H1 (cell line): ENCODE data around the gene EOGT.
A peak's percentile ranks its signal among the peaks of the same experiment; 100 is the strongest.

Experiments used
- ASH2L ChIP-seq: fragments of 200-600, 300-600 bp; sonication (generic); IDR thresholded peaks from one replicate; pipeline ENCODE4 v1.7.1; 2017; ENCODE audit warnings: low read length
- CEBPB ChIP-seq: IDR thresholded peaks from 2 replicates; pipeline ENCODE4 v1.6.1; 2012; ENCODE audit warnings: low read depth, low read length
- POLR2A ChIP-seq, 2 experiments: IDR thresholded peaks; 1 replicate in 1 of 2; 2 replicates in 1 of 2; pipeline ENCODE4 v1.6.1; 2011; ENCODE audit warnings: low read depth in 2 of 2, low read length in 2 of 2, mild to moderate bottlenecking in 2 of 2; ENCODE audit errors: control extremely low read depth in 1 of 2
- POLR2AphosphoS5 ChIP-seq: IDR thresholded peaks from 2 replicates; pipeline ENCODE4 v1.6.1; 2011; ENCODE audit warnings: low read depth, low read length
- SIX5 ChIP-seq: IDR thresholded peaks from 2 replicates; pipeline ENCODE4 v1.6.1; 2011; ENCODE audit warnings: mild to moderate bottlenecking, low read depth, low read length
- TF ChIP-seq, protein P1 (sequence below), 3 experiments: IDR thresholded peaks; 1 replicate in 2 of 3; 2 replicates in 1 of 3; pipeline versions ENCODE4 v1.5.1 to v1.6.1; 2011; ENCODE audit warnings: low read length in 3 of 3, mild to moderate bottlenecking in 3 of 3, inconsistent platforms in 2 of 3, low read depth in 1 of 3, moderate library complexity in 1 of 3; ENCODE audit not compliant: insufficient read depth in 1 of 3; ENCODE audit errors: control extremely low read depth in 1 of 3

DNA sequence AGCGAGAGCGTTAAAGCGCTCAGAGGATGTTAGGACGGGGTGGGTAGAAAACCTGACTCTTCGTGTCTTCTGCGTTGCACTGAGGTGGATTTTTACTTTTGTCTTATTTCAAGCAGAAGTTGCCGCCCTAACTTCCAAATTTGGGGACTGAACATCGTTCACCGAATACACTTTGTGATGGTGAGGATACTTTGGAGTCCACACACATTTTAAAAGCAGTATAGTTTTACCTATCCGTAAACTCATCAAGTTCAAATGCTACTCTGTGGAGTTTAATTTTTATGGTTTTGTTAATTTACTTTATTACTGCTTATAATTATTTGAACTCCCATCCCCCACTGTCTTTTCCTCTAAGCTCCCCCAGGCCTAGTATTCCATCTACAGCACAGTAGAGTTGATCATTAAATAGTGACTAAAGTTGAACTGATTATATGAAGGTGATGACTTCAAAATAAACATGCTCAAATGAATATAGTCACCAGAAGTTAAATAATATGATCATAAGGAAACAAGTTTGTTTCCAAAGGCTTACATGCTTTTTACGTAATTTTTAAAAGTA lies 617 bp upstream of the EOGT start:
- TF ChIP-seq CEBPB, result no peak
- TF ChIP-seq, protein P1, sequence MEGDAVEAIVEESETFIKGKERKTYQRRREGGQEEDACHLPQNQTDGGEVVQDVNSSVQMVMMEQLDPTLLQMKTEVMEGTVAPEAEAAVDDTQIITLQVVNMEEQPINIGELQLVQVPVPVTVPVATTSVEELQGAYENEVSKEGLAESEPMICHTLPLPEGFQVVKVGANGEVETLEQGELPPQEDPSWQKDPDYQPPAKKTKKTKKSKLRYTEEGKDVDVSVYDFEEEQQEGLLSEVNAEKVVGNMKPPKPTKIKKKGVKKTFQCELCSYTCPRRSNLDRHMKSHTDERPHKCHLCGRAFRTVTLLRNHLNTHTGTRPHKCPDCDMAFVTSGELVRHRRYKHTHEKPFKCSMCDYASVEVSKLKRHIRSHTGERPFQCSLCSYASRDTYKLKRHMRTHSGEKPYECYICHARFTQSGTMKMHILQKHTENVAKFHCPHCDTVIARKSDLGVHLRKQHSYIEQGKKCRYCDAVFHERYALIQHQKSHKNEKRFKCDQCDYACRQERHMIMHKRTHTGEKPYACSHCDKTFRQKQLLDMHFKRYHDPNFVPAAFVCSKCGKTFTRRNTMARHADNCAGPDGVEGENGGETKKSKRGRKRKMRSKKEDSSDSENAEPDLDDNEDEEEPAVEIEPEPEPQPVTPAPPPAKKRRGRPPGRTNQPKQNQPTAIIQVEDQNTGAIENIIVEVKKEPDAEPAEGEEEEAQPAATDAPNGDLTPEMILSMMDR (IDR thresholded peaks at IDR 0.05; ENCODE audit: control extremely low read depth in 1 of 3, insufficient read depth in 1 of 3, low read depth in 1 of 3, low read length in 3 of 3), result no peak
- TF ChIP-seq POLR2AphosphoS5, result no peak; the same call in 1 of the 2 replicates
- no peak for TF ChIP-seq SIX5
- TF ChIP-seq ASH2L, result peak; percentile 8
- no peak for TF ChIP-seq POLR2A (IDR thresholded peaks at IDR 0.05; ENCODE audit: control extremely low read depth in 1 of 2, low read depth in 2 of 2, low read length in 2 of 2)
